Stimulated activated CD4-positive, alpha-beta T cell treated with anti-CD3 and anti-CD28 coated beads, TNF-alpha, amount 100 ng/mL, for 4 hours (primary cell): ENCODE measurements around the gene NUCKS1.

Experiments
- DNase-seq, 3 experiments: peaks; one replicate each; pipeline ENCODE4 v3.0.0-alpha.2; 2020; ENCODE audit warnings: low read depth in 3 of 3

NUCKS1 gene

DNA sequence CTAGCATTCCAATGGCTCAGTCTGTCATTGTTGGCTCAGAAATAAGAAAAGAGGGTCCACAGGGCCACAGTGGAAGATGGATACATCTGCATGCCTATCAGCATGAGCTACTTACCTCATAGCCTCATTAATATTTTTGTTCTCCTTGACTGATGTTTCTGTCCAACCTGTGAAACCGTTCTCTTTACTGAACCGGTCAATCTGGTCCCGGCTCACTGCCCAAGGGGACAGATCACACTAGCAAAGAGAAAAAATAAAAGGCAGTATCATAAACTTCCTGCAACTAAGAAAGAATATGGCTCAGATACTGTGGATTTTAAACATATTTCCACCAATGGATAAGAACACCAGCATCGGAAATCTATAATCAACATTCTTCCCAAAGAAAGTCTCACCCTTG is 20.6 kb upstream of the NUCKS1 start:
- DNase-seq = no peak

GRCh38 chr1:205769641-205770365 is 19.8 kb upstream of the NUCKS1 start:
- DNase-seq = no peak

- no peak for DNase-seq
These were observed 17.3 kb upstream of the NUCKS1 start for GRCh38 chr1:205767248-205767647.

- DNase-seq = no peak
These were observed 16.6 kb upstream of the NUCKS1 start for GRCh38 chr1:205766570-205766969.

DNA sequence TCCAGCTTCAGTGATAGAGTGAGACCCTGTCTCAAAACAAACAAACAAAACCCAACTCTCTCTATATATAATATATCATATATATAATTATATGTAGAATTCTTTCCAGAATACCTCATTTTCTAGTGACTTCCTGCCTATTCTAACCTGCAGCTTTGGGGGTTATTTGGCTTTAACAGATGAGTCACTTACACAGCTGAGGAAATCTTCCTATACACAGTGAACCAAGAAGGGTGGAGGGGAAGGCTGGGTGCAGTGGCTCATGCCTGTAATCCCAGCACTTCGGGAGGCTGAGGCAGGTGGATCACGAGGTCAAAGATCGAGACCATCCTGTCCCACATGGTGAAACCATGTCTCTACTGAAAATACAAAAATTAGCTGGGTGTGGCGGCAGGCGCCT is 16.1 kb upstream of the NUCKS1 start:
- no peak for DNase-seq

- DNase-seq = no peak
These were observed 14.6 kb upstream of the NUCKS1 start for GRCh38 chr1:205764578-205764977.

GRCh38 chr1:205763980-205764379 is 14.0 kb upstream of the NUCKS1 start:
- no peak for DNase-seq

- no peak for DNase-seq
These were observed 10.6 kb upstream of the NUCKS1 start for GRCh38 chr1:205760606-205761005.

DNA sequence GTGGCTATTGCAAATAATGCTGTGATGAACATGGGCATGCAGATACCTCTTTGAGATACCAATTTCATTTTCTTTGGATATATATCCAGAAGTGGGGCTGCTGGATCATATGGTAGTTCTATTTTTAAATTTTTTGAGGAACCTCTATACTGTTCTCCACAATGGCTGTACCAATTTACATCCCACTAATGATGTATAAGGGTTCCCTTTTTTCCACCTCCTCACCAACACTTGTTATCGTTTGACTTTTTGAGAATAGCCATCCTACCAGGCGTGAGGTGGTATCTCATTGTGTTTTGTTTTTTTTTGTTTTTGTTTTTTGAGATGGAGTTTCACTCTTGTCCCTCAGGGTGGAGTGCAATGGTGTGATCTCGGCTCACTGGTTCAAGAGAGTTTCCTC is 6.6 kb upstream of the NUCKS1 start:
- DNase-seq = no peak

DNA sequence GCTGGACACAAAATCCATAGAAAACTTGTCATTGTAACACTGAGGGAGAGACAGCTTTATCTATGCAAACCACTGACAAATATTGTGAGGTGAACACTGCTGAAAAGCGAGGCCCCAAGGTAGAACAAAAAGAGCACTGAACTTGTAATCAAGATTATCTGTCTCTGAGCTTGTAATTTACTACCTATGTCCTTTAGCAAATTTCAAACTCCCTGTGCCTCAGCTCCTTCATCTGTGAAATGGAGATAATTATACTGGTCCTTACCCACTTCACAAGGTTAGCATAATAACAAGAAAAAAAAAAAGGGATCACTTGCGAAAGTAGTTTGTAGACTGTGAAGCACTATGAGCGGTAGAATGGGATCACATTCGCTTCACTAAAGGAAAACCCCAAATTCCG is 4.9 kb upstream of the NUCKS1 start:
- no peak for DNase-seq

DNA sequence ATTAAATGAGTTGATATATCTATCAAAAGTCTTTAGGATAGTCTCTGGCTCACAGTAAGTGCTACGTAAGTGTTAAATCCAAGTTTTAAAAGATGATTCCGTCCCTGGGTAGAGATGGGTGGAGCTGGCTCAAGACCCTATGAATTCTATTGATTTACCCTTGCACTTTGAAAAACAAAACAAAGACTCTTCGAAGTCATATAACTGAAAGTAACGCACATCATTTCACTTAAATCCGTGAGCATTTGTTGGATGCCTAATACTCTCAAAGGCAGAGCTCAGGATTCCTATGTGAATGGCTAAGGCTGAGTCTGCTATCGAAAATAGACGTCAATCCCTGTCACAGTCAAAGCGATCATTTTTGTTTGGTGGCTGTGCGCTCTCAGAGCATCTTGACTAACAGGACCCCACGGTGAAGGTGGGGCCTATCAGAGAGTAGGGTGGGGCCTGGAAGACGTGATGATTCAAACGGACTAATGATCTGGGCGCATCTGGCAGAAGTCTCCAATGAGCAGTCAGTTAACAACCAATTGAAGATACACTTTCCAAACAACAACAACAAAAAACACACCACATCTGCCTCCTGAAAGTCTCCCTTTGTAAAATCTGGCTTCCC is 1.2 kb upstream of the NUCKS1 start:
- DNase-seq = no peak

GRCh38 chr1:205749234-205750137 is 496 bp downstream of the NUCKS1 start:
- DNase-seq = peak; percentile 89 to 95 (median 94)

DNA sequence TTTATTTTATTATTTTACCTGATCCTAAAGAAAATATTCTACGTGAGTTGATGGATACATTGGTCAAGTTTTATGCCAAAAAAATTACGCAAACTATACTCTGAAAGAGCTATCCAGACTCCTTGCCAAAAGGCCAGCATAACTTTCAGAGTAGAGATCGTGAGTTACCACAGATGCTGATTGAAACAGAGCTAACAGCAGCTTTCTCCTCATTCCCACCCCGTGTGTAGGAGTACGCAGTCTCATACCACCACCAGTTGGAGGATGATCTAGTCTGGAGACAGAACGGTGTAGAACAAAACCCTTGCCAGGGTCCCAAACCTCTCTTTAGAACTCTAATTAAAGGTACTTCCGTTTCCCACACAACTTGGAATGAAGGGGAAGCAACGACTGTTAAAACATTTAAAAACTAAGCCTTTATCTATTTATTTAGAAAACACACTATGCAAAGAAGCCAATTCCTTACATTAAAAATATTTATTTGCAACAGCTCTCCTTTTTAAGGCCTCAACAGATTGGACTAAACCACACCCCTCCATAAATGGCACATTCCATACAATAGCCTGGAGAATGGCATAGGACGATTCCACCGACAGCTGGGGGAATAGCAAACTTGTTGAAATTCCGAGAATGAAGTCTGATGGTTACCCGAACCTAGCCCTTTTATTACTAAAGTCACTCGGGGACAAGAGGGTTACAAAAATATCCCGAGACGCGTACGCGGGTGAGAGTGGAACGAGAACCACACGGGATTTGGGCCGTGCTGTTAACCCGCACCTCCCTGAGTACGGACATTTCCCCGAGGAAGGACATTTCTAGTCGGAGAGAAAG is 1.4 kb downstream of the NUCKS1 start:
- no peak for DNase-seq

DNA sequence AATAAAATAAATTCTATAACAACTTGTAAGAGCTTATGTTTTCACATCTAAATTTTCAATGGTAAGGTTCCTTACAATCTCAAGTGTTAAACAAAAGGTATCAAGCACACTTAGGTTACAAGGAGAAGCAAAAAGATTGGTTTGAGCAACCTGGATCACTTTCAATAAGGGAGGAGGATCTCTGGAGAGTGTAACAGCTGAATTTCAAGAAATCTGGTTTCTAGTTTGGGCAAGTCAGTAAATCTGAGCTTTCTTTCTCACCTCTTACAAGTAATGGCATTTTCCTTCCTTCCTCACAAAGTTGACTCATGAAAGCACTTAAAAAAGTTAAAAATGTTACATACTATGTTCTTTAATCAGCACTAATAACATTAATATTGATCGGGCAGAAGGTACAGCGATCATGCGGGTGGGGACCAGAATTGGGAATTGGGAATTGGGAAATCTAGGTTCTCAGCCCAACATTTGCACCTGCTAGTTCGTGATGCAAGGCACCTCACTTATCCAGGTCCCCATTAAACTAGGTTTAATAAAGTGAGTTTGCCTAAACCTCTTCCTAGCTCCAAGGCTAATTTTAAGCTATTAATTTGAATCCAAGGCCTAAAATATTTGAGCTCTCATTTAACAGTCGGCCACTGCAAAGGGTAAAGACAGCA is 3.1 kb downstream of the NUCKS1 start:
- no peak for DNase-seq

- DNase-seq = no peak
These were observed 5.6 kb downstream of the NUCKS1 start for GRCh38 chr1:205744403-205744802.

DNA sequence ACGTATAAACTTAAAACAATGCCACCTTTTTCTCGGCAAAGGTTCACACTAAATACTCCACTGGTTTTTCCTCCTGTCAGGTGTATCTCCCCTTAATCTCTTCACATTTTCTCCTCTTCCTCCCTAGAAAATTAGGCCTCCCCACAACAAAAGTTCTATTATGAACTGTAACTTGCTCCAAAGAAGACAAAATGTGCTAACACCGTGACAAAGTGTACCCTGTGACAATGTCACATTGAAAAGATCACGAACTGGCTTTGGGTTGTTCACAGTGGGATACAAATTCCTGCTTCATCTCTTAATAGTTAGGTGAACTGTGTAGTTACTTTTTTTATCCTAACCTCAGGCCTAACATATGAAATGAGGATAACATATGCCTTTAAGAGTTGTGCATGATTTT is 6.0 kb downstream of the NUCKS1 start:
- DNase-seq = no peak

- no peak for DNase-seq
These were observed 8.3 kb downstream of the NUCKS1 start for GRCh38 chr1:205741681-205742080.

DNA sequence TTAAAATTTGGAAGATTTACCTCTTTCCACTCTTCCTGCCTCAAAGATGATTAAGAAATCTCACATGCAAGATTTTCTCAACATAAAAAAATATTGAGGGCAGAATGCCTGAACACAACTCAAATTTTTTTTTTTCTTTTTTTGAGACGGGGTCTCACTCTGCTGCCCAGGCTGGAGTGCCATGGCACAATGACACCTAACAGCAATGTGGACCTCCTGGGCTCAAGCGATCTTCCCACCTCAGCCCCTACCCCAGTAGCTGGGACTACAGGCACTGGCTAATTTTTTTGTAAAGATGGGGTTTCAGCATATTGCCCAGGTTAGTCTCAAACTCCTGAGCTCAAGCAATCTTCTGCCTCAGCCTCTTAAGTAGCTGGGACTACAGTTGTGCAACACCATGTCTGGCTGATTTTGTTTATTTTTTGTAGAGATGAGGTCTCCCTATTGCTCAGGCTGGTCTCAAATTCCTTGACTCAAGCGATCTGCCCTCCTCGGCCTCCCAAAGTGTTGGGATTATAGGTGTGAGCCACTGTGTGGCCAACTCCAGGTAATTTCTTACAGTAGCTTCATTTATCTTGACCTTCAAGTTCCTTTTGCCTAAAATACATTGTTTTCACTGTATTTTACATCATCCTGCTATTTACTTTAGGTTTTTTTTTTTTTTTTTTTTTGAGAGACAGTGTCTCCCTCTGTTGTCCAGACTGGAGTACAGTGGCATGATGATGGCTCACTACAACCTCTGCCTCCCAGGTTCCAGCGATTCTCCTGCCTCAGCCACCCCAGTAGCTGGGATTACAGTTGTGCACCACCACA is 10.4 kb downstream of the NUCKS1 start:
- no peak for DNase-seq

DNA sequence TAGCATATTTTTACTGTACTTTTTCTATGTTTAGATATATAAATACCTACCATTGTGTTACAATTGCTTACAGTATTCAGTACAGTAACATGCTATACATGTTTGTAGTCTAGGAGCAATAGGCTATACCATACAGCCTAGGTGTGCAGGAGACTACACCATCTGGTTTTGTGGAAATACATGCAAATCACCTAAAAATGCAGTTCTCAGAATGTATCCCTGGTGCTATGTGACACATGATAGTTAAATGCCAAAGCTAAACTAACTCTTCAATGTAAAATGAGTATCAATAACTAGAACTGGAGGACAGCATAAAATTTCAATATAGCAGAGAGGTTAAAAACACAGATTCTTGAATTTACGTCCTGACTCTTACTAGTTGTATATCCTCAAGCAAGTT is 14.8 kb downstream of the NUCKS1 start:
- no peak for DNase-seq

GRCh38 chr1:205733438-205734175 is 16.4 kb downstream of the NUCKS1 start:
- DNase-seq = no peak
